CD14-positive monocyte (primary cell): ENCODE measurements around the gene KIFC3. TPM values are rescaled to one million over a fixed set of nuclear protein-coding genes. Genes with fewer than 3 reads are reported as not detected.

ENCODE experiments used
- DNase-seq, 3 donors: peaks; one replicate each; pipeline ENCODE4 v3.0.0-alpha.2; 2011 to 2022
- H2AFZ ChIP-seq: 2 replicates; pipeline ENCODE4 v1.6.0; 2012; ENCODE audit warnings: mild to moderate bottlenecking, low read depth, low read length, inconsistent platforms; ENCODE audit not compliant: insufficient read depth, poor library complexity, severe bottlenecking
- H3K27ac ChIP-seq, 2 donors: 1 replicate in 1 of 2; 2 replicates in 1 of 2; pipeline ENCODE4 v1.5.1; 2012 to 2013; ENCODE audit warnings: low read length in 2 of 2, control low read depth in 1 of 2, inconsistent platforms in 1 of 2, low read depth in 1 of 2, mild to moderate bottlenecking in 1 of 2
- H3K27me3 ChIP-seq, 2 donors: one replicate each; pipeline versions ENCODE4 v1.6.0 to v1.6.1; 2011 to 2013; ENCODE audit warnings: low read length in 2 of 2; ENCODE audit not compliant: control insufficient read depth in 2 of 2, insufficient read depth in 2 of 2
- H3K36me3 ChIP-seq, 2 donors: replicated peaks in 1 of 2; 1 replicate in 1 of 2; 2 replicates in 1 of 2; pipeline versions ENCODE4 v1.5.1 to v1.6.1; 2012 to 2013; ENCODE audit warnings: low read length in 2 of 2, control low read depth in 1 of 2, inconsistent platforms in 1 of 2, mild to moderate bottlenecking in 1 of 2; ENCODE audit not compliant: insufficient read depth in 2 of 2, control insufficient read depth in 1 of 2
- H3K4me1 ChIP-seq, 2 donors: 1 replicate in 1 of 2; 2 replicates in 1 of 2; pipeline versions ENCODE4 v1.5.1 to v1.6.1; 2012 to 2013; ENCODE audit warnings: low read length in 2 of 2, control low read depth in 1 of 2, inconsistent platforms in 1 of 2, mild to moderate bottlenecking in 1 of 2, moderate library complexity in 1 of 2; ENCODE audit not compliant: insufficient read depth in 2 of 2, control insufficient read depth in 1 of 2
- H3K4me2 ChIP-seq: replicated peaks from 2 replicates; pipeline ENCODE3; 2012; ENCODE audit warnings: low read length, moderate library complexity, mild to moderate bottlenecking; ENCODE audit not compliant: poor library complexity, severe bottlenecking; ENCODE audit errors: extremely low read depth
- H3K4me3 ChIP-seq, 3 experiments: fragments of 200-600 bp in 1 of 3; sonication (generic) in 1 of 3; replicated peaks in 1 of 3; 1 replicate in 2 of 3; 2 replicates in 1 of 3; pipeline ENCODE4 v1.5.1; 2011 to 2013; ENCODE audit warnings: low read length in 3 of 3, mild to moderate bottlenecking in 3 of 3, control low read depth in 2 of 3, low read depth in 2 of 3, inconsistent platforms in 1 of 3, moderate library complexity in 1 of 3
- H3K79me2 ChIP-seq: 2 replicates; pipeline ENCODE4 v1.6.0; 2012; ENCODE audit warnings: mild to moderate bottlenecking, control low read depth, inconsistent platforms, low read length, moderate library complexity; ENCODE audit not compliant: insufficient read depth
- H3K9ac ChIP-seq: 2 replicates; pipeline ENCODE4 v1.6.0; 2017; ENCODE audit warnings: low read length, mild to moderate bottlenecking; ENCODE audit not compliant: insufficient read depth, poor library complexity, severe bottlenecking
- H3K9me3 ChIP-seq, 2 donors: replicated peaks in 1 of 2; 1 replicate in 1 of 2; 2 replicates in 1 of 2; pipeline versions ENCODE4 v1.5.1 to v1.6.1; 2012 to 2013; ENCODE audit warnings: low read length in 2 of 2, control low read depth in 1 of 2; ENCODE audit not compliant: control insufficient read depth in 1 of 2, insufficient read depth in 1 of 2
- H4K20me1 ChIP-seq: 2 replicates; pipeline ENCODE4 v1.6.0; 2012; ENCODE audit warnings: mild to moderate bottlenecking, low read length, control low read depth, moderate library complexity; ENCODE audit not compliant: insufficient read depth
- H3K27ac Mint-ChIP-seq, 7 donors: one replicate each; pipeline ENCODE4 v1.8.0; 2020; ENCODE audit warnings: mild to moderate bottlenecking in 7 of 7, mixed read lengths in 7 of 7, moderate library complexity in 6 of 7, inconsistent platforms in 2 of 7
- H3K27me3 Mint-ChIP-seq, 3 donors: one replicate each; pipeline ENCODE4 v1.8.0; 2021 to 2022; ENCODE audit warnings: low read depth in 3 of 3, mild to moderate bottlenecking in 3 of 3, mixed read lengths in 3 of 3, moderate library complexity in 3 of 3, inconsistent platforms in 1 of 3
- H3K36me3 Mint-ChIP-seq, 2 donors: one replicate each; pipeline ENCODE4 v1.8.0; 2020; ENCODE audit warnings: mixed read lengths in 2 of 2, inconsistent platforms in 1 of 2, mild to moderate bottlenecking in 1 of 2
- H3K4me1 Mint-ChIP-seq: one replicate; pipeline ENCODE4 v1.8.0; 2020; ENCODE audit warnings: mild to moderate bottlenecking, mixed read lengths
- H3K4me3 Mint-ChIP-seq, 2 donors: one replicate each; pipeline ENCODE4 v1.8.0; 2020; ENCODE audit warnings: mild to moderate bottlenecking in 2 of 2, mixed read lengths in 2 of 2, moderate library complexity in 1 of 2
- H3K9me3 Mint-ChIP-seq, 7 donors: one replicate each; pipeline ENCODE4 v1.8.0; 2020 to 2022; ENCODE audit warnings: mixed read lengths in 7 of 7, mild to moderate bottlenecking in 6 of 7, moderate library complexity in 6 of 7, inconsistent platforms in 2 of 7
- WGBS: methylation state at CpG from one replicate; pipeline ENCODE4 v1.1.5; 2013; ENCODE audit warnings: missing lambda C conversion rate; ENCODE audit not compliant: insufficient coverage; 5-methylcytosine and 5-hydroxymethylcytosine counted together
- intact Hi-C, 2 donors: fragments of 100-400 bp; cut with micrococcal nuclease; formaldehyde crosslinking; loops; one replicate each; pipeline versions ENCODE4 v1.15.0 to v1.15.1; 2023
- polyA plus RNA-seq, 3 donors: library from polyadenylated mRNA; depleted of rRNA in 1 of 3; unstranded in 2 of 3; stranded (reverse) in 1 of 3; fragments of 300-500 nt in 2 of 3; fragments of >200 nt in 1 of 3; fragmentation: Illumina TruSeq in 2 of 3; gene quantifications; 1 replicate in 2 of 3; 2 replicates in 1 of 3; pipeline ENCODE4 v1.2.3, GENCODE V29; 2012 to 2021
- TF ChIP-seq, protein P1 (sequence below): fragments of 200-600 bp; IDR thresholded peaks from one replicate; pipeline ENCODE4 v1.8.0; 2022; ENCODE audit warnings: antibody characterized with exemption, mild to moderate bottlenecking

KIFC3 gene
- polyA plus RNA-seq, 3 donors = 0.24 to 1.7 TPM; not detected in 1

DNA sequence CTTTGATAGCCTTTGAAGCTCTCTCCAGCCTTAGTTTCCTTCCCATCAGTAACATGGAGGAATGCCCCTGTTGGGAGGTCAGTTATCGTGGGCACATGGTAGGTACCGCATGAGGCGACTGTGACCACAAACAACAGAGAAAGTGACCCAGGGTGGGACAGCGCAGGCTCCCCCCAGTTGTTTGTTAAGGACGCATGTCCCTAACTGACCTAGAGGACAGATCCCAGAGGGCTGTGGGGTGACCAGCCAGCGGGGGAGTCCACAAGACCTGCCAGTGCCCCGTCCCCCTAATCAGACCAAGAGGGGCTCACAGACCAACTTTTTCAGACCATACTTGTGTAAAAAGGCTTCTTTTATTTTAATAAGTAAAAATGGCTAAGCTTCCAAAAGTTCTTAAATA is 44.4 kb downstream of the KIFC3 start:
- H3K27me3 Mint-ChIP-seq = peaks cover 0 to 6% (median 2%) of the 10 kb centered on the region in 3 donors
- intact Hi-C loops = loop anchor here (2.0 kb wide), 2 partner anchors 243 to 247 kb away; partner anchors contain the start of genes USB1 (in 1 of the 2) and ZNF319 (in 1 of the 2)
- WGBS = 92% methylated on average over 4 of the region's 7 CpGs
- H3K9me3 ChIP-seq = no peaks in the 10 kb centered on the region
- H3K79me2 ChIP-seq = no peaks in the 10 kb centered on the region
- no peaks in the 10 kb centered on the region for H3K4me1 ChIP-seq
- no peaks in the 10 kb centered on the region for H4K20me1 ChIP-seq
- no peak overlapping the region for H3K4me3 Mint-ChIP-seq
- no peak for DNase-seq
- H3K4me1 Mint-ChIP-seq = no peaks in the 10 kb centered on the region
- no peak overlapping the region for H3K27ac Mint-ChIP-seq
- peaks cover 19 to 36% of the 10 kb centered on the region in 2 donors for H3K36me3 Mint-ChIP-seq
- H3K9me3 Mint-ChIP-seq = peaks cover 0 to 4% (median 0%) of the 10 kb centered on the region in 7 donors
- no peaks in the 10 kb centered on the region for H3K27me3 ChIP-seq
- no peak overlapping the region for H3K4me2 ChIP-seq
- H3K27ac ChIP-seq = no peak overlapping the region
- no peak overlapping the region for H3K4me3 ChIP-seq
- H3K36me3 ChIP-seq = peaks cover 23 to 33% of the 10 kb centered on the region in 2 donors
- TF ChIP-seq, protein P1, sequence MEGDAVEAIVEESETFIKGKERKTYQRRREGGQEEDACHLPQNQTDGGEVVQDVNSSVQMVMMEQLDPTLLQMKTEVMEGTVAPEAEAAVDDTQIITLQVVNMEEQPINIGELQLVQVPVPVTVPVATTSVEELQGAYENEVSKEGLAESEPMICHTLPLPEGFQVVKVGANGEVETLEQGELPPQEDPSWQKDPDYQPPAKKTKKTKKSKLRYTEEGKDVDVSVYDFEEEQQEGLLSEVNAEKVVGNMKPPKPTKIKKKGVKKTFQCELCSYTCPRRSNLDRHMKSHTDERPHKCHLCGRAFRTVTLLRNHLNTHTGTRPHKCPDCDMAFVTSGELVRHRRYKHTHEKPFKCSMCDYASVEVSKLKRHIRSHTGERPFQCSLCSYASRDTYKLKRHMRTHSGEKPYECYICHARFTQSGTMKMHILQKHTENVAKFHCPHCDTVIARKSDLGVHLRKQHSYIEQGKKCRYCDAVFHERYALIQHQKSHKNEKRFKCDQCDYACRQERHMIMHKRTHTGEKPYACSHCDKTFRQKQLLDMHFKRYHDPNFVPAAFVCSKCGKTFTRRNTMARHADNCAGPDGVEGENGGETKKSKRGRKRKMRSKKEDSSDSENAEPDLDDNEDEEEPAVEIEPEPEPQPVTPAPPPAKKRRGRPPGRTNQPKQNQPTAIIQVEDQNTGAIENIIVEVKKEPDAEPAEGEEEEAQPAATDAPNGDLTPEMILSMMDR = no peak
- H2AFZ ChIP-seq = no peak overlapping the region
- H3K9ac ChIP-seq = no peak overlapping the region

DNA sequence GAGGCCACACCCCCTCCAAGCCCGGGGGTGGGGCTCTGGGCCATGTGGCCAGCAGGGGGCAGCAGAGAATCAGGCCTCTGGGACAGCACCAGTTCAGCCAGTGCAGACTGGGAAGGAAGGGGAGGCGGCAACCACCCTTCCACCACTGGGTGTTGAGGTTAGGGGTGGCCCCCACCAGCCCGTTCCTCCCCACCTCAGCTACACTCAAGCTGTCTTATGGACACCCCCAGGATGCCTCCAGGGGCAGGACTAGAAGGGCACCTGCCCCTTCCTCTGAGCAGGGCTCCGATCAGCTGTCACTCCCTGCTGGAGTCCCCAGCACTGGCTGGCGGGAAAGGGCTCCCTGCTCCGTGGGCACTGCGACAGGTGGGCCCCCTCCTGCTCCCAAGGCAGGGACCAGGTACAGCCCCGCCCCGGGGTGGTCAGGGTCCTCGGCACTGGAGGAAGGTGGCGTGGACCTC is 44.9 kb downstream of the KIFC3 start:
- Histone ChIP-seq H3K9me3 (no peaks in the 10 kb centered on the region), H3K4me3 (no peak overlapping the region), H3K79me2 (no peaks in the 10 kb centered on the region), H3K27ac (no peak overlapping the region), H3K36me3 (peaks cover 28 to 37% of the 10 kb centered on the region in 2 donors), H4K20me1 (no peaks in the 10 kb centered on the region), H3K4me2 (no peak overlapping the region), H2AFZ (no peak overlapping the region), H3K27me3 (no peaks in the 10 kb centered on the region), H3K9ac (no peak overlapping the region), H3K4me1 (no peaks in the 10 kb centered on the region)
- Mint-ChIP-seq H3K27ac (no peak overlapping the region), H3K4me1 (no peaks in the 10 kb centered on the region), H3K27me3 (peaks cover 0 to 6% (median 2%) of the 10 kb centered on the region in 3 donors), H3K4me3 (no peak overlapping the region), H3K9me3 (peaks cover 0 to 4% (median 0%) of the 10 kb centered on the region in 7 donors), H3K36me3 (peaks cover 19 to 40% of the 10 kb centered on the region in 2 donors)
- intact Hi-C loops = loop anchor here (2.0 kb wide), 2 partner anchors 243 to 247 kb away; partner anchors contain the start of genes USB1 (in 1 of the 2) and ZNF319 (in 1 of the 2)
- peak; percentile 76 to 77 (median 77) for DNase-seq
- 100% methylated on average over 6 of the region's 11 CpGs for WGBS
- TF ChIP-seq, protein P1 = peak; percentile 94
